OCI-LY1 (cell line): ENCODE results near the gene CYP2W1.

Source experiments
- EZH2 ChIP-seq: fragments of 200-600 bp; sonication (generic), shearing (Covaris generic); IDR thresholded peaks from 2 replicates; pipeline ENCODE4 v1.8.0; 2017; ENCODE audit warnings: borderline replicate concordance, mixed run types, mild to moderate bottlenecking, antibody characterized with exemption, low read length, moderate library complexity, mixed read lengths
- TF ChIP-seq, protein P1 (sequence below): fragments of 200-600 bp; sonication (generic), shearing (Covaris generic); IDR thresholded peaks from 2 replicates; pipeline ENCODE4 v1.5.1; 2017; ENCODE audit warnings: mild to moderate bottlenecking, antibody characterized with exemption, low read length, moderate library complexity, mixed read lengths

DNA sequence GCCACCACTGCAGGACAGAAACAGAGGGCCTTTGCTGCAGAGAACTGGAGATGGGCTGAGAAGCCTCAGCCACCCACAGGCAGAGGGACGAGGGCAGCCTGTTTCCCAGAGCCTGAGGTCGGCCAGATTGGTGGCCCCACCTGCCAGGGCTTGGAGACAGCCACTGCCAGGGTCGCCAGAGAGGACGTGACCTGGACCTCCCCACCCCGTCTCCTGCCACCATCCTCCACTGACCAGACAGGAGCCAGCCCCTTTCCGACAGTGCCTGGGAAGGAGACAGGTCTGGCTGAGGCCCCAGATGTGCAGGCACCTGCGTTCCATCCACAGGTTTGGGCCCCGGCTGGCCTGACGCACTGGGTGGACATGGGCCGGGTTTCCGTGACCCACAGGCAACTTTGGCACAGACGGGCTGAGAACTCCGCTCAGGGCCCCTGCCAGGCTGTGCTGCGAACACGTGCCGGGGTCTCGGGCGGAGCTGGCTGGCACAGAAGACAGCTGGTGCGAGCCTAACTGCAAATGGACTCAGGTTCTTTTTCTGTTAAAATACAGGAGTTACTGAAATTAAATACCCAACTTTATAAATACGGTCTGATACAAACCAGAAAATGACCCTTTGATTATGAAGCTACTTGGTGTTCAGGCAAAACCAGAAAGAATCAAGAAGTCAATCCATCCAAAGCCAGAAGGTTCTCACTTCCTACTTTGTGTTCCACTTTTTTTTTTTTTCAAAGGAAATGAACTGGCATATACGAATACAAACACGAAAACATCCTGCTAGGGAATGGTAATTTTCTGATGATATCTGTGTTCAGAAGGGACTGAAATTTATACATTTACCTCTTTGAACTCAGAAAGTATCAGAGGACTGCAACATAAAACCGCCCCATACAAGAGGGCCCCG, 14.5 kb upstream of the CYP2W1 start:
- TF ChIP-seq, protein P1, sequence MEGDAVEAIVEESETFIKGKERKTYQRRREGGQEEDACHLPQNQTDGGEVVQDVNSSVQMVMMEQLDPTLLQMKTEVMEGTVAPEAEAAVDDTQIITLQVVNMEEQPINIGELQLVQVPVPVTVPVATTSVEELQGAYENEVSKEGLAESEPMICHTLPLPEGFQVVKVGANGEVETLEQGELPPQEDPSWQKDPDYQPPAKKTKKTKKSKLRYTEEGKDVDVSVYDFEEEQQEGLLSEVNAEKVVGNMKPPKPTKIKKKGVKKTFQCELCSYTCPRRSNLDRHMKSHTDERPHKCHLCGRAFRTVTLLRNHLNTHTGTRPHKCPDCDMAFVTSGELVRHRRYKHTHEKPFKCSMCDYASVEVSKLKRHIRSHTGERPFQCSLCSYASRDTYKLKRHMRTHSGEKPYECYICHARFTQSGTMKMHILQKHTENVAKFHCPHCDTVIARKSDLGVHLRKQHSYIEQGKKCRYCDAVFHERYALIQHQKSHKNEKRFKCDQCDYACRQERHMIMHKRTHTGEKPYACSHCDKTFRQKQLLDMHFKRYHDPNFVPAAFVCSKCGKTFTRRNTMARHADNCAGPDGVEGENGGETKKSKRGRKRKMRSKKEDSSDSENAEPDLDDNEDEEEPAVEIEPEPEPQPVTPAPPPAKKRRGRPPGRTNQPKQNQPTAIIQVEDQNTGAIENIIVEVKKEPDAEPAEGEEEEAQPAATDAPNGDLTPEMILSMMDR, result no peak
- TF ChIP-seq EZH2, result no peak
